ENCODE data around the gene AKAP8L.

AKAP8L gene

DNA sequence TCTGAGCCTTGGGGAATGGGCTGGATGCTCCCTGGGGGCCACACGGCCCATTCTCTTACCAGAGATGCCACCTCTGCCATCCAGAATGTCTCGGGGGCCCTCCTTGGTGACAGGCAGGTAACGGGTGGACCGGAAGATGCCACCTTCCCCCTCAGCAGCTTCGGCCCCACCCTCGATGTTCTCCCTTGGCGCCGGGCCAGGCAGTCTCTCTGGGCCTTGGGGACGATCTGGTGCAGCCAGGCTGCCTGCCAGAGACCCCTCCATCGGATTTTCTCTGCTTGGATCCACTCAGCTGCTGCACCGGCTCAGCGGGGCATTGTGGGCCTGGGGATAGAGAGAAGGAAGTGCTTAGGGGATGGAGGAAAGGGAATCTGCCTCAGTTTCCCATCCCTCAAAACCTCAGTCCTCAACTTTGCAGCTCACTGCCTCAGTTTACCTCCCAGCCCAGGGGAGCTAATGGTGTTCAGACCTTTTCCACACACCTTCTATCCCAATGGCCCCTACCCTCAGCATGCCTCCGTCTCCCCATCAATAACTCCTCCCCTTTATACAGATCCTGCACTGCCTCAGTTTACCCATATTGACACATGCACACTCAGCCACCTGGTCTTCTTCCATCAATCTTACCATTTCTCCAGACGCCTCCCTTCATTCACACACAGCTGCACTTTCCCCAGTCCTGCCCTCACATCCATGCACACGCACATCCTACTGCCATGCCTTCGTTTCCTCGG lies 29.4 kb upstream of the AKAP8L start:
- in situ Hi-C loops (cut with HindIII; ENCODE audit: low sequenced_read_pairs) = no loop called here
- TF ChIP-seq, protein P1, sequence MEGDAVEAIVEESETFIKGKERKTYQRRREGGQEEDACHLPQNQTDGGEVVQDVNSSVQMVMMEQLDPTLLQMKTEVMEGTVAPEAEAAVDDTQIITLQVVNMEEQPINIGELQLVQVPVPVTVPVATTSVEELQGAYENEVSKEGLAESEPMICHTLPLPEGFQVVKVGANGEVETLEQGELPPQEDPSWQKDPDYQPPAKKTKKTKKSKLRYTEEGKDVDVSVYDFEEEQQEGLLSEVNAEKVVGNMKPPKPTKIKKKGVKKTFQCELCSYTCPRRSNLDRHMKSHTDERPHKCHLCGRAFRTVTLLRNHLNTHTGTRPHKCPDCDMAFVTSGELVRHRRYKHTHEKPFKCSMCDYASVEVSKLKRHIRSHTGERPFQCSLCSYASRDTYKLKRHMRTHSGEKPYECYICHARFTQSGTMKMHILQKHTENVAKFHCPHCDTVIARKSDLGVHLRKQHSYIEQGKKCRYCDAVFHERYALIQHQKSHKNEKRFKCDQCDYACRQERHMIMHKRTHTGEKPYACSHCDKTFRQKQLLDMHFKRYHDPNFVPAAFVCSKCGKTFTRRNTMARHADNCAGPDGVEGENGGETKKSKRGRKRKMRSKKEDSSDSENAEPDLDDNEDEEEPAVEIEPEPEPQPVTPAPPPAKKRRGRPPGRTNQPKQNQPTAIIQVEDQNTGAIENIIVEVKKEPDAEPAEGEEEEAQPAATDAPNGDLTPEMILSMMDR (IDR thresholded peaks at IDR 0.05; ENCODE audit: low read depth, low read length, missing control alignments) = no peak
- peak overlapping the region; percentile 70 for H3K4me3 ChIP-seq (ENCODE audit: low read depth, low read length)
- DNase-seq (ENCODE audit: low read depth) = no peak

DNA sequence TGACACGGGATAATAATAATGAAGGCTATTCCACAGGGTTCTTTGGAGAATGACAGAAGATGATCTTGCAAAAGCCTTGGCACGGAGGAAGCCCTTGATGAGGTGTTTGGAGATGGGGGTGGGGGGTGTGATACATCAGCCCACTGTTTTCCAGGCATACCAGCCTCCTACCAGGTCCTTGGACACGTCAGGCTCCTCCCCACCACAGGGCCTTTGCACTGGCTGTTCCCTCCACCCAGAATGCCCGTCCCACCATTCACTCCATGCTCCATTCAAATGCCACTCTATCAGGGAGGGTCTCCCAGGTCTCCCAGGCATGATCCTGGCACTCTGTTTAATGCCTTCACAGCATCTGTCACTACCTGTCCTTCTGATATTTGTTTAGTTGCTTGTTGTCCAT lies 28.3 kb upstream of the AKAP8L start:
- TF ChIP-seq, protein P1 (IDR thresholded peaks at IDR 0.05; ENCODE audit: low read depth, low read length, missing control alignments) = no peak
- DNase-seq (ENCODE audit: low read depth) = no peak
- H3K4me3 ChIP-seq (ENCODE audit: low read depth, low read length) = no peak overlapping the region
- in situ Hi-C loops (cut with HindIII; ENCODE audit: low sequenced_read_pairs) = no loop called here

DNA sequence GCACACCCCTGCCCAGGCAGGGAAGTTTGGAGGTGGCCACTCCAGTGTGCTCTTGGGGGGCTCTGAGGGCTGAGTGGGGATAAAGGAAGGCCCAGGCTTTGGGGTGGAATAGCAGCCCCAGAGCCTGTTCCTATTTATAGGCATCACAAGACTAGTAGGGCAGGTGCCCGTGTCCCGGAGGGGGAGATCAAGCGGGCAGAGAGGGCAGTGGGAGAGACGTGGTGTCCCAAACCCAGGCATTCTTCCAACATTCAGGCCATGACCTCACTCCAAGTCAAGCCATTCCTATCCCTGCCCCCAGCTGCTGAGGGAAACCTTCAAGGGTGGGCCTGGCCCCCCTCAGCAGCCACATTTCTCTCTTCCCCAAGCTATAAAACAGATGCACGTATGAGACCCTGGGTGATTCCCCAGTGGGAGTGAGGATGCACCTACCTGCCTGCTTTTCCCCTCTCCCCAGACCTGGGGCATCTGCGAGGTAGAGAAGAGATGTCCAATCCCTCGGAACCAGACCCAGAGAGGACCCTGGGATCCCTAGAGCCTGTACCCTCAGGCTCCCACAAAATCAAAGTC lies 27.1 kb upstream of the AKAP8L start:
- DNase-seq (ENCODE audit: low read depth) = no peak

DNA sequence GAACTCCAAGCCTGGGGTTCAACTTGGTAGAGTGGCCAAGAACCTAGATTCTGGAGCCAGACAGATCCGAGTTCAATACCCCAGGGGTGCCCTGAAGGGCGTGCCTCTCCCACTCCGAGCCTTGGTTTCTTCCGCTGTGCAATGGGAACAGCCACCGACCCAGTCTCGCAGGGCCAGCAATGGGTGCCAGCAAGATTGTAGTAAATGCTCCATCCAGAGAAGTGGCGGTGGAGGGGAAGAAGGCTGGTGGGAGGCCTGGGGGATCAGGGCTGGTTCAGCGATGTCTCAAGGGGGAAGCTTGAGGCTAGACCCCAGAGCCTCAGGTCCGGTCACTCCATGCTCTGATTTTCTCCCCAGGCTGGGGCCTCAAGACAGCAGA lies 26.4 kb upstream of the AKAP8L start:
- in situ Hi-C loops (cut with HindIII; ENCODE audit: low sequenced_read_pairs) = no loop called here
- DNase-seq (ENCODE audit: low read depth) = no peak
- TF ChIP-seq, protein P1 (IDR thresholded peaks at IDR 0.05; ENCODE audit: low read depth, low read length, missing control alignments) = no peak
- H3K4me3 ChIP-seq (ENCODE audit: low read depth, low read length) = no peak overlapping the region

More for the DNA sequence above, 27.1 kb upstream of the AKAP8L start:
- in situ Hi-C loops (cut with HindIII; ENCODE audit: low sequenced_read_pairs) = no loop called here
- TF ChIP-seq, protein P1 (IDR thresholded peaks at IDR 0.05; ENCODE audit: low read depth, low read length, missing control alignments) = no peak
- H3K4me3 ChIP-seq (ENCODE audit: low read depth, low read length) = no peak overlapping the region

DNA sequence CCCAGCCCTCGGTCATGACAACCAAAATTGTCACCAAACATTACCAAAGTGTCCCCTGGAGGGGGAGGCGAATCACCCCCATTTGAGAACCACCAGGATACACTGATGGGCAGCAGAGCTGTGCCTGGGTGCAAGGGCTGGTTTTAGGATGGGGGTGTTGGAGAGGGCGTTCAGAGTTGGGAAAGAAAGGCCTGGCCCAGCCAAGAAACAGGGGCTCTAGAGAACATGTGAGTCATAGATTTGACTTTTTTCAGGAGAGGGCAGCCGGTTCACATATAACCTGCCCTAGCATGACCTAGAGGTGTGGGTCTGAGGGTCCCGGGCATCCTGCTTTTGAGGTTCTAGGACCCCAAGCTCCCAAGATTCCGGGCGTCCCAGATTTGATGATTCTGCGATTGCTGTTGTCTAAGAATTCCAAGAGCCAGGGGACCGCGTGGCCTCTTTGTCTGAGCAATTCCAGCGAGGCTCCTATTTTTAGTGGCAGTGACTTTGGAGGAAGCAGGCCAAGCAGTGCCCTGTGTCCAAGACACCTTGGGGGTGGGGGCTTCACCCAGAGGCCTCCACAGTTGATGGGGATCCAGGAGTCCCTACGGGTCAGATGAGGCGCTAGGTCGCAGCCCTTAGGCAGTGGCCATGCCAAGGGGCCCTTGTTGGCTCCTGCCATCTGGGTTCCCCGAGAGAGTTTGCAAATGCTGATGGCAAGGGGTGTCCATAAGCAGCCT lies 25.9 kb upstream of the AKAP8L start:
- TF ChIP-seq, protein P1 (IDR thresholded peaks at IDR 0.05; ENCODE audit: low read depth, low read length, missing control alignments) = no peak
- DNase-seq (ENCODE audit: low read depth) = no peak
- H3K4me3 ChIP-seq (ENCODE audit: low read depth, low read length) = no peak overlapping the region
- in situ Hi-C loops (cut with HindIII; ENCODE audit: low sequenced_read_pairs) = no loop called here

DNA sequence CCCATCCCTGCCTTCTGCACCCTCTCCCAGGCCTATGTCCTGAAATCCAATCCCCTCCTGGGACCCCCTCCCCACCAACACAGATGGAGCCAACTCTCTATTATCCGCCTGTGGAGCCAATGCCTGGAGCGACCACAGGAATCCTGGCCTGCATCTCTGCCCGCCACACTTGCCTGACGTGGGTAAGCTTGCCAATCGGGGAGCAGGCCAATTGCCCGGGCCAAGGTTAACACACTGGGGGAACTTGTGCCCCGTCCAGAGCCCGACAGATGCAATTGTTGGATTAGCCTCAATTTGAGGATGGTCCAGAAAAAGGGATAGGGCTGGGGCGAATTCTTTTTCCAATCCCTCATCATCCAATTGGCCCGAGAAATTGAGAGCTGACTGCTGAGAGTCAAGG lies 25.1 kb upstream of the AKAP8L start:
- no peak overlapping the region for H3K4me3 ChIP-seq (ENCODE audit: low read depth, low read length)
- TF ChIP-seq, protein P1 (IDR thresholded peaks at IDR 0.05; ENCODE audit: low read depth, low read length, missing control alignments) = no peak
- in situ Hi-C loops (cut with HindIII; ENCODE audit: low sequenced_read_pairs) = no loop called here
- no peak for DNase-seq (ENCODE audit: low read depth)
